Endothelial cell (in vitro differentiated cells): ENCODE measurements around the gene MBD3L2B. TPM values are rescaled to one million over a fixed set of nuclear protein-coding genes. Genes with fewer than 3 reads are reported as not detected.
"Not testable (repeated sequence)": the region's sequence is repeated elsewhere in the genome, so short reads cannot be mapped to it uniquely, and the experiment has no call there.

Experiments used
- DNase-seq: peaks from one replicate; pipeline ENCODE4 v3.0.0; 2021; ENCODE audit warnings: low spot score
- H3K27ac Mint-ChIP-seq: one replicate; pipeline ENCODE4 v1.8.0; 2021; ENCODE audit warnings: mixed read lengths, inconsistent platforms; ENCODE audit not compliant: unreplicated experiment
- H3K27me3 Mint-ChIP-seq: one replicate; pipeline ENCODE4 v1.8.0; 2021; ENCODE audit warnings: mild to moderate bottlenecking, moderate library complexity, mixed read lengths, inconsistent platforms; ENCODE audit not compliant: unreplicated experiment
- H3K36me3 Mint-ChIP-seq: one replicate; pipeline ENCODE4 v1.8.0; 2021; ENCODE audit warnings: mild to moderate bottlenecking, low read depth, mixed read lengths, inconsistent platforms; ENCODE audit not compliant: unreplicated experiment
- H3K4me1 Mint-ChIP-seq: one replicate; pipeline ENCODE4 v1.8.0; 2021; ENCODE audit warnings: mild to moderate bottlenecking, mixed read lengths, inconsistent platforms; ENCODE audit not compliant: unreplicated experiment
- H3K4me3 Mint-ChIP-seq: one replicate; pipeline ENCODE4 v1.8.0; 2021; ENCODE audit warnings: mild to moderate bottlenecking, mixed read lengths, inconsistent platforms; ENCODE audit not compliant: unreplicated experiment
- H3K9me3 Mint-ChIP-seq: one replicate; pipeline ENCODE4 v1.8.0; 2021; ENCODE audit warnings: mixed read lengths, inconsistent platforms; ENCODE audit not compliant: unreplicated experiment
- CTCF ChIP-seq: fragments of 200-600 bp; sonication (generic); IDR thresholded peaks from one replicate; pipeline ENCODE4 v1.5.0; 2021; ENCODE audit warnings: antibody characterized with exemption; ENCODE audit not compliant: unreplicated experiment
- long read RNA-seq: library from polyadenylated mRNA; unstranded; transcript quantifications from one replicate; pipeline ENCODE4 v2.0.0, GENCODE V29; 2020; ENCODE audit not compliant: unreplicated experiment
- total RNA-seq: library from RNA; stranded (reverse); fragmentation: NEBNext Ultra II Directional; extraction: Animal tissue kit (Norgen Biotek cat#: 25700); gene quantifications from one replicate; pipeline ENCODE4 v1.2.1, GENCODE V29; 2021; ENCODE audit not compliant: unreplicated experiment

MBD3L2B gene
- total RNA-seq = not detected
- long read RNA-seq = 0 reads

- H3K27ac Mint-ChIP-seq, H3K36me3 Mint-ChIP-seq, H3K9me3 Mint-ChIP-seq: not testable (repeated sequence)
These were observed at the start of gene MBD3L2B for GRCh38 chr19:7021331-7021730. TSS of gene MBD3L2B (minus strand) at chr19:7021431. CDS start at chr19:7021397, 34 bp downstream.

DNA sequence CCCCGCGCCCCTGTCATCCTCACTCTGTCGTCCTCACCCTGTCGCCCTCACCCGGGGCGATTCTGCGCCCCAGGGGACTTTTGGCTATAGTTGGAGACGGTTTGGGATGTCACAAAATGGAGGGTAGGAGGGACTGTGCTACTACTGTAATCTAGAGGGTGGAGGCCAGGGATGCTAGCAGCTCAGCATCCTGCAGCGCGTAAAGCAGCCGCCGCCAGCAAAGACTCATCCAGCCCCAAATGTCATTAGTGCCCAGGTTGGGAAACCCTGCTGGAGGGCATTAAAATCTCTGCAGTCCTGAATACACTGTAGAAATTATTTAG is 48.6 kb upstream of the MBD3L2B start:
- Mint-ChIP-seq H3K4me1 (peaks cover 4% of the 10 kb centered on the region), H3K27ac (peak overlapping the region; percentile 36), H3K4me3 (peak overlapping the region; percentile 96), H3K36me3 (peaks cover 28% of the 10 kb centered on the region), H3K27me3 (no peaks in the 10 kb centered on the region), H3K9me3 (peaks cover 8% of the 10 kb centered on the region)
- no peak for TF ChIP-seq CTCF
- DNase-seq = no peak

More at GRCh38 chr19:7021331-7021730, at the start of gene MBD3L2B:
- H3K27me3 Mint-ChIP-seq, H3K4me3 Mint-ChIP-seq, H3K4me1 Mint-ChIP-seq, DNase-seq: not testable (repeated sequence)

- H3K9me3 Mint-ChIP-seq = peaks cover 8% of the 10 kb centered on the region
- no peak for TF ChIP-seq CTCF
- peak; percentile 94 for DNase-seq
- H3K27me3 Mint-ChIP-seq = no peaks in the 10 kb centered on the region
- H3K4me3 Mint-ChIP-seq = peak within 1 kb of the TSS; percentile 96
- H3K36me3 Mint-ChIP-seq = peaks cover 24% of the 10 kb centered on the region
- H3K27ac Mint-ChIP-seq = peak within 1 kb of the TSS; percentile 80
- peaks cover 4% of the 10 kb centered on the region for H3K4me1 Mint-ChIP-seq
These were observed 48.0 kb upstream of the MBD3L2B start, which contains the start of gene ZNF557 for GRCh38 chr19:7069042-7069903. TSS of gene ZNF557 (plus strand) at chr19:7069703. CDS start at chr19:7075075, 5,372 bp downstream.

- peaks cover 20% of the 10 kb centered on the region for H3K36me3 Mint-ChIP-seq
- no peak for DNase-seq
- H3K27me3 Mint-ChIP-seq = no peaks in the 10 kb centered on the region
- no peak for TF ChIP-seq CTCF
- H3K4me3 Mint-ChIP-seq = peak overlapping the region; percentile 96
- H3K9me3 Mint-ChIP-seq = peaks cover 8% of the 10 kb centered on the region
- H3K27ac Mint-ChIP-seq = no peak overlapping the region
- H3K4me1 Mint-ChIP-seq = peaks cover 4% of the 10 kb centered on the region
These were observed 47.4 kb upstream of the MBD3L2B start for GRCh38 chr19:7068599-7068998.

DNA sequence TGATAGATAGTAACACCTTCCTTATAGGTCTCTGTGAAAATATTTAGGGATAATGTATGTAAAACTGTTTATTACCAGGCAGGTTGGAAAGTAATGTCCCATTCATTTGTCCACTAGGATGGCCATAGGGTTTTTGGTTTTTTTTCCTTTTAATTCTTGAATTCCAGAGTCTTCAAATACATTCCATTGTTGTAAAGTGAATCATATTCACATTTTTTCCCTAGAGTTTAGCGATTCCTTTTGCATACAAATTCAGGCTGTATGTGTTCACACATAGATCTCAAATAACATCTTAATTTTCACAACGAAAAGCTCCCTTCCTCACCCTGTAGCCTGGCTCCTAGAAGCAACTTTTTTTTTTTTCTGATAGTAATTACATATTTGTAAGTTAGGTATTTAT is 46.5 kb upstream of the MBD3L2B start:
- Mint-ChIP-seq H3K4me3 (no peak overlapping the region), H3K4me1 (peaks cover 4% of the 10 kb centered on the region), H3K27me3 (no peaks in the 10 kb centered on the region), H3K27ac (no peak overlapping the region), H3K9me3 (peaks cover 8% of the 10 kb centered on the region), H3K36me3 (peaks cover 15% of the 10 kb centered on the region)
- TF ChIP-seq CTCF = no peak
- DNase-seq = no peak

DNA sequence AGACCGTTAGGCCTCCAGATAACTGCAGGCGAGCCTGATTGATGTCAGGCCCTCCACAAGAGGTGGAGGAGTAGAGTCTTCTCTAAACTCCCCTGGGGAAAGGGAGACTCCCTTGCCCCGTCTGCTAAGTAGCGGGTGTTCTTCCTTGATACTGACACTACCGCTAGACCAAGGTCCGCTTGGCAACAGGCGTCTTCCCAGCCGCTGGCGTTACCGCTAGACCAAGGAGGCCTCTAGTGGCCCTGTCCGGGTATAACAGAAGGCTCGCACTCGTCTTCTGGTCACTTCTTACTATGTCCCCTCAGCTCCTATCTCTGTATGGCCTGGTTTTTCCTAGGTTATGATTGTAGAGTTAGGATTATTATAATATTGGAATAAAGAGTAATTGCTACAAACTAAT is 45.9 kb upstream of the MBD3L2B start:
- H3K27ac Mint-ChIP-seq, H3K4me1 Mint-ChIP-seq, H3K27me3 Mint-ChIP-seq, DNase-seq, H3K36me3 Mint-ChIP-seq, H3K9me3 Mint-ChIP-seq, H3K4me3 Mint-ChIP-seq: not testable (repeated sequence)
